Neural crest cell (in vitro differentiated cells): ENCODE results near the gene RABGAP1L. TPM values are rescaled to one million over a fixed set of nuclear protein-coding genes. Genes with fewer than 3 reads are reported as not detected.
"Not testable (repeated sequence)": the region's sequence is repeated elsewhere in the genome, so short reads cannot be mapped to it uniquely, and the experiment has no call there.

Experiments used
- DNase-seq: peaks from one replicate; pipeline ENCODE4 v3.0.0; 2021; ENCODE audit warnings: low read depth, mixed read lengths, low spot score
- H3K27ac Mint-ChIP-seq: one replicate; pipeline ENCODE4 v1.8.0; 2021; ENCODE audit warnings: mild to moderate bottlenecking, mixed read lengths; ENCODE audit not compliant: unreplicated experiment
- H3K27me3 Mint-ChIP-seq: 2 replicates; pipeline ENCODE4 v1.8.0; 2021; ENCODE audit warnings: low read depth, mild to moderate bottlenecking, mixed read lengths
- H3K36me3 Mint-ChIP-seq: 2 replicates; pipeline ENCODE4 v1.8.0; 2021; ENCODE audit warnings: low read depth, mild to moderate bottlenecking, mixed read lengths
- H3K4me1 Mint-ChIP-seq: 2 replicates; pipeline ENCODE4 v1.8.0; 2021; ENCODE audit warnings: mixed read lengths
- H3K4me3 Mint-ChIP-seq: one replicate; pipeline ENCODE4 v1.8.0; 2021; ENCODE audit warnings: mild to moderate bottlenecking, mixed read lengths
- H3K9me3 Mint-ChIP-seq: 2 replicates; pipeline ENCODE4 v1.8.0; 2021; ENCODE audit warnings: mixed read lengths
- CTCF ChIP-seq: fragments of 200-600 bp; sonication (generic); conservative IDR thresholded peaks from 2 replicates; pipeline ENCODE4 v1.5.0; 2021; ENCODE audit warnings: antibody characterized with exemption, mild to moderate bottlenecking
- total RNA-seq: library from RNA; stranded (reverse); gene quantifications from 2 replicates; pipeline ENCODE4 v1.2.1, GENCODE V29; 2021

Gene RABGAP1L
- total RNA-seq, 1 donor from 2014 or later: 25.6 TPM

DNA sequence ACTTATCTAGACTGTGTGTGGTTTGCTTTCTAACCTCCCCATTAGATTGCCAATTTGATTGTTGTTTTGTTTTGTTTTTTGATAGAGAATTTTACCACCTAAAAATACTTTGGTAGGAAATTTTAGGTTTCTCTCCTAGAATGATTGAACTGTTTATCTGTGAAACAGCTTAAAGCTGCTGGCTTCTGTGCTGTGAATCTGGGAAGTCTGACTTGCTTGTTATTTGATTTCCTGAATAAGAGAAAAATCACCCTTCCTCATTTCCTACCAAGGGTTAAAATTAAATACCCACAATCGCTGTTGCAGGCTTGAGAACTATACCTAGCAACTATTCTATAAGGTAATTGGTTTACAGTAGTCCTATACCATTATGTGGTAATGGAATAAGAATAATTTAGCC lies 641.6 kb downstream of the RABGAP1L start:
- H3K27ac Mint-ChIP-seq: no peak overlapping the region
- no peaks in the 10 kb centered on the region for H3K9me3 Mint-ChIP-seq
- H3K36me3 Mint-ChIP-seq: no peaks in the 10 kb centered on the region

DNA sequence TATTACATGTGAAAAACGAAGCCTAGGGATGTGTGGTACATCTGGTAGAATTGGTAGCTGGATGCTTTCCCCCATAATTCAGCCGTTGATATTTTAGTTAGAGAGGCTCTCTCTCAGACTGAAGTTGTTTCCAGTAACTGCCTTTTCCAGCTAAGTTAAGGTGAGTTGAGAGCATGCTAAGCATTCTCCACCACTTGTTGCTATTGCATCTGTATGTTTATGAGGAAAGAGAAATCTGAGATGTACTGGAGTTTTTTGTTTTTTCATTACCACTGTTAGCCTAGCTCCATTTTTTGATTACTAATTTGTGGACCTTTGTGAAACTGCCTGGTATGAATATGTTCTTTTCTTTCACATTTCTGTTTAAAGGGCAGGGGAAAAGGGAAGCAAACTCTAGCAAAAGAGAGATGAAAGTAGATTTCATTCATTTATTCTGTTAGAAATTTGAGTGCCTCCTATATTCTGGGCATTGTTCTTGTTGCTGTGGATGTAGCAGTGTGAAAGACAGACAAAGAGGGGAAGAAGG lies 650.5 kb downstream of the RABGAP1L start:
- no peak for DNase-seq
- no peak overlapping the region for H3K4me3 Mint-ChIP-seq
- no peaks in the 10 kb centered on the region for H3K9me3 Mint-ChIP-seq
- peaks cover 23% of the 10 kb centered on the region for H3K4me1 Mint-ChIP-seq
- TF ChIP-seq CTCF: no peak
- no peaks in the 10 kb centered on the region for H3K36me3 Mint-ChIP-seq
- H3K27ac Mint-ChIP-seq: no peak overlapping the region
- no peaks in the 10 kb centered on the region for H3K27me3 Mint-ChIP-seq

More for the DNA sequence above, 641.6 kb downstream of the RABGAP1L start:
- no peak overlapping the region for H3K4me3 Mint-ChIP-seq
- TF ChIP-seq CTCF: no peak
- no peak for DNase-seq
- H3K27me3 Mint-ChIP-seq: no peaks in the 10 kb centered on the region
- peaks cover 3% of the 10 kb centered on the region for H3K4me1 Mint-ChIP-seq

GRCh38 chr1:174812016-174812415 lies 652.7 kb downstream of the RABGAP1L start:
- no peak for DNase-seq

GRCh38 chr1:174812656-174813055 lies 653.3 kb downstream of the RABGAP1L start:
- Mint-ChIP-seq H3K4me1 (peaks cover 17% of the 10 kb centered on the region), H3K36me3 (no peaks in the 10 kb centered on the region), H3K4me3 (peak overlapping the region; percentile 1), H3K27ac (peak overlapping the region; percentile 3), H3K27me3 (no peaks in the 10 kb centered on the region), H3K9me3 (no peaks in the 10 kb centered on the region)
- DNase-seq: no peak
- TF ChIP-seq CTCF: no peak

More at GRCh38 chr1:174812016-174812415, 652.7 kb downstream of the RABGAP1L start:
- TF ChIP-seq CTCF: no peak
- Mint-ChIP-seq H3K27ac (no peak overlapping the region), H3K4me1 (peaks cover 17% of the 10 kb centered on the region), H3K9me3 (no peaks in the 10 kb centered on the region), H3K4me3 (no peak overlapping the region), H3K36me3 (no peaks in the 10 kb centered on the region), H3K27me3 (no peaks in the 10 kb centered on the region)

DNA sequence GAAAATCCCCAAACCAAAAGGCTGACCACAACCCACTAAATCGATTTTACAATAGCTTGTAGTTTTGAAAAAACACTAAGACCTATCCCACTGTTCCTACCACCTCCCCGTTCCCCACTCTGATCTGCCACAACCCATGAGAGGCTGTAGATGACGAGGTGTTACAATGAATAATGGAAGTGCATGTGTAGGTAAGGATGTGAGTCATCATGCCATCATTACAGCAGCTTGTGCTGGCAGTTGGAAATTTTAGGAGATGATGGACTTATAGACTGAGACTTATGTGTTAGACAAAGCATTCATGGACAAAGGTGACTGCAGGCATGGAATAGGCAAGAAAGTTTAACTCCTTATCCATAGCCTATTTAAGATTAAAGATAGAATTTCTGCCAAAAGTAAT lies 655.7 kb downstream of the RABGAP1L start:
- peaks cover 17% of the 10 kb centered on the region for H3K4me1 Mint-ChIP-seq
- no peaks in the 10 kb centered on the region for H3K36me3 Mint-ChIP-seq
- no peak overlapping the region for H3K27ac Mint-ChIP-seq
- H3K9me3 Mint-ChIP-seq: no peaks in the 10 kb centered on the region
- no peak overlapping the region for H3K4me3 Mint-ChIP-seq
- no peak for DNase-seq
- no peaks in the 10 kb centered on the region for H3K27me3 Mint-ChIP-seq
- TF ChIP-seq CTCF: no peak

DNA sequence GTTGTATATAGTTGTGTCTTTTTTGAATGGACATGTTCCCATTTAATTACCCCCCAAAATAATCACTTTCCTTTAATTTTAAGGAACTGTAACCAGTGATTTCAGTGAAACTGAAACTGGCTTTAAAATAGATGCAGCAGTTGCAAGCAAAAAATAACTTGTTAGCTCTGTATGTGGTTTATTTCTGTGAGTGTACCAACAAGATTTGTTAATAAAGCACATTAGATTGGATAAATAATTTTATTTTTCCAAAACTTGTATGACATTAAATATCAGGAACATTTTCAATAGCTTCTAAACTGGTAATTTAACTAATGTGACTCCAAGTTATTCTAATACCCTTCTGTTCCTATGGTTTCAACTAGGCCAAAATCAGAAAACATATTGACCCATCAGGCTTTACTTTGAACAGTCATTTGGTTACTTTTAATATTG lies 656.2 kb downstream of the RABGAP1L start:
- H3K36me3 Mint-ChIP-seq: no peaks in the 10 kb centered on the region
- no peak overlapping the region for H3K27ac Mint-ChIP-seq
- no peak overlapping the region for H3K4me3 Mint-ChIP-seq
- no peak for TF ChIP-seq CTCF
- H3K4me1 Mint-ChIP-seq: peaks cover 17% of the 10 kb centered on the region
- no peak for DNase-seq
- H3K9me3 Mint-ChIP-seq: peaks cover 2% of the 10 kb centered on the region
- H3K27me3 Mint-ChIP-seq: no peaks in the 10 kb centered on the region

DNA sequence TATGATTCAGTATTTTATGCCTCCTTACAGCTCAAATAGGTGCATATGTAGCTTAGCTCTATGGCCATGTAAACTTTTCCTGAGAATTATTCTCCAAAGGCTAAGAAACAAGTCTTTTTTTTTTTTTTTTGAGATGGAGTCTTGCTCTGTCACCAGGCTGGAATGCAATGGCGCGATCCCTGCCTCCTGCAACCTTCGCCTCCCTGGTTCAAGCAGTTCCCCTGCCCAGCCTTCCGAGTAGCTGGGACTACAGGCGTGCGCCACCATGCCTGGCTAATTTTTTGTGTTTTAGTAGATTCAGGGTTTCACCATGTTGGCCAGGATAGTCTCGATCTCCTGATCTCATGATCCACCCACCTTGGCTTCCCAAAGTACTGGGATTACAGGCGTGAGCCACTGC lies 657.3 kb downstream of the RABGAP1L start:
- DNase-seq, H3K4me3 Mint-ChIP-seq, H3K27ac Mint-ChIP-seq, H3K27me3 Mint-ChIP-seq, H3K9me3 Mint-ChIP-seq, H3K36me3 Mint-ChIP-seq: not testable (repeated sequence)
- H3K4me1 Mint-ChIP-seq: peaks cover 17% of the 10 kb centered on the region
